TTC549 (cell line): ENCODE results near the gene PTGES2.

Experiments used
- FAIRE-seq: peaks from 2 replicates; lab custom pipeline; 2012; peaks lifted over from hg19 to GRCh38; lab: Jason Lieb, UNC

Gene PTGES2

GRCh38 chr9:128127568-128127989 lies at the start of gene PTGES2:
TSS of gene PTGES2 (minus strand) at chr9:128127729. CDS start at chr9:128127717, 12 bp downstream.
- FAIRE-seq = no peak

GRCh38 chr9:128175726-128176125 lies 48.2 kb upstream of the PTGES2 start:
- FAIRE-seq = no peak

GRCh38 chr9:128175102-128175563 lies 47.6 kb upstream of the PTGES2 start:
- no peak for FAIRE-seq

- no peak for FAIRE-seq
Measured at GRCh38 chr9:128174062-128174461, 46.5 kb upstream of the PTGES2 start.

- FAIRE-seq = no peak
Measured at GRCh38 chr9:128169925-128170324, 42.4 kb upstream of the PTGES2 start.

GRCh38 chr9:128169492-128169891 lies 42.0 kb upstream of the PTGES2 start:
- no peak for FAIRE-seq

GRCh38 chr9:128168731-128169308 lies 41.3 kb upstream of the PTGES2 start:
- no peak for FAIRE-seq

GRCh38 chr9:128167209-128167608 lies 39.7 kb upstream of the PTGES2 start:
- no peak for FAIRE-seq

- no peak for FAIRE-seq
Measured at GRCh38 chr9:128166169-128166568, 38.6 kb upstream of the PTGES2 start.

- no peak for FAIRE-seq
Measured at GRCh38 chr9:128164307-128164885, 36.9 kb upstream of the PTGES2 start.

GRCh38 chr9:128163523-128164306 lies 36.2 kb upstream of the PTGES2 start:
- no peak for FAIRE-seq

- no peak for FAIRE-seq
Measured at GRCh38 chr9:128163027-128163515, 35.5 kb upstream of the PTGES2 start.

- no peak for FAIRE-seq
Measured at GRCh38 chr9:128162215-128163026, 34.9 kb upstream of the PTGES2 start.

- no peak for FAIRE-seq
Measured at GRCh38 chr9:128161215-128161902, 33.8 kb upstream of the PTGES2 start.

- FAIRE-seq = no peak
Measured at GRCh38 chr9:128160603-128160987, 33.1 kb upstream of the PTGES2 start.

GRCh38 chr9:128159784-128160602 lies 32.5 kb upstream of the PTGES2 start, which contains the start of gene BBLN:
TSS of gene BBLN (plus strand) at chr9:128160265. CDS start at chr9:128160408, 143 bp downstream.
- FAIRE-seq = no peak

GRCh38 chr9:128159522-128159783 lies 31.9 kb upstream of the PTGES2 start:
- no peak for FAIRE-seq

GRCh38 chr9:128155736-128156500 lies 28.4 kb upstream of the PTGES2 start:
- no peak for FAIRE-seq

GRCh38 chr9:128153947-128154695 lies 26.6 kb upstream of the PTGES2 start:
- no peak for FAIRE-seq
